Stimulated activated CD4-positive, alpha-beta T cell treated with anti-CD3 and anti-CD28 coated beads, Interleukin-4, amount 100 ng/mL, for 1 hour (primary cell): ENCODE results near the gene CTXN1.
A peak's percentile ranks its signal among the peaks of the same experiment; 100 is the strongest.
"Not testable (repeated sequence)": the region's sequence is repeated elsewhere in the genome, so short reads cannot be mapped to it uniquely, and the experiment has no call there.

Source experiments
- DNase-seq: peaks from one replicate; pipeline ENCODE4 v3.0.0-alpha.2; 2020

Gene CTXN1

DNA sequence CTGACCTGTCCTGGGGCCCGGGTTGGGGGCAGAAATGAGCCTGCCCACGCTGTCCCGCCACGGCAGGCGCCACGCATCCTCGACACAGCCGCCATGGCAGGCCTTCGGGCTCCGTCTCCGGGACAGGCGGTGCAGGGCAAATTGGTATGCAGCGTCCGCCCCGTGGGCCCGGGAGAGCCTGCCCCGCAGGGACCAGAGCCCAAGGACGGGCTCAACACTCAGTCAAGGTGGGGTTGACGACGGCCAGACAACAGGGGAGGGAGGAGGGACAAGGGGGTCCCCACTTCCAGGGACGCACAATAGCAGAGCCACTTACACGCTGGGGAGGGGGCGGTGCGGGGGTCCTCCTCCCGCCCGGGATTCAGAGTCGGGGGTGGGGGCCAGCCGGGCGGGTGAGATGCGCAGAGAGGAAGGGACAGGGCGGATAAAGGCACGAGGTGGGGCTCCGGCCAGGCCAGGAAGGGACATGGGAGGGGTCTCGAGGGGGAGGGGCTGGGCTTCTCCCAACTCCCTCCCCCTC, 1.2 kb downstream of the CTXN1 start:
- DNase-seq = no peak

DNA sequence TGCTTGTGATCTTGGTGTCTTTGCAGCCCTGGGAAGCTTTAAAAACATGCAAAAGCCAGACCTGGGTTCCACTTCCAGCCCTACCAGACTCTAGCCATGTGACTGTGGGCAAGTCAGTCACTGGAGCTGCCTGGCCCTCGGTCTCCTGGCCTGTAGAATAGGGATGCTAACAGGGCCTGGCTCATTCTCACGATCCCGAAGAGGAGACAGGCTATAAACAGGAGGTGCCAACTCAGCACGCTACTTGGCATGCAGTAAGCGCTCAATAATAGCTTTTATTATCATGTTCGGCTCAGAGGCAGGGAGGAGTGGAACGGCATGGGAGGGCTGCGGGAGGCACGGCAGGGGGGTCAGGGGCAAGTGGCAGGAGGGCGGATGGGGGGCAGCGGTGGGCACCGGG, 1.7 kb downstream of the CTXN1 start:
- no peak for DNase-seq

- DNase-seq = no peak
Measured at GRCh38 chr19:7923295-7924191, 2.4 kb downstream of the CTXN1 start.

DNA sequence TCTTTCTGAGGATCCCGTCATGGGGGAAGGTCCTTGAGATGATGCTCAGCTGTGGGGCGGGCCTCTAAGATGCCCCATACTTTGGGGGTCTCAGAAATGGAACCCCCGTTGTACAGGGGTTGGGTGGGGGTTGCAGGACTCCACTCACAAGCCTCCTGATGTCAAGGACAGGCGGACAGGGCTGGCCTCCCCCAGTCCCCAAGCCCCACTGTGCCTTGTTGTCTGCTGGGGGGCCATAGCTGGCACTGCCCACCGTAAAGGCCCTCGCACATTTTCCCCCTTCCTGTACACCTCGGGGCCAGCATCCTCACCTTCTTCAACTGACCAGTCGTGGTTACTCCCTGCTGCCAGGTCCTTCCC, 3.1 kb downstream of the CTXN1 start:
- DNase-seq = no peak

DNA sequence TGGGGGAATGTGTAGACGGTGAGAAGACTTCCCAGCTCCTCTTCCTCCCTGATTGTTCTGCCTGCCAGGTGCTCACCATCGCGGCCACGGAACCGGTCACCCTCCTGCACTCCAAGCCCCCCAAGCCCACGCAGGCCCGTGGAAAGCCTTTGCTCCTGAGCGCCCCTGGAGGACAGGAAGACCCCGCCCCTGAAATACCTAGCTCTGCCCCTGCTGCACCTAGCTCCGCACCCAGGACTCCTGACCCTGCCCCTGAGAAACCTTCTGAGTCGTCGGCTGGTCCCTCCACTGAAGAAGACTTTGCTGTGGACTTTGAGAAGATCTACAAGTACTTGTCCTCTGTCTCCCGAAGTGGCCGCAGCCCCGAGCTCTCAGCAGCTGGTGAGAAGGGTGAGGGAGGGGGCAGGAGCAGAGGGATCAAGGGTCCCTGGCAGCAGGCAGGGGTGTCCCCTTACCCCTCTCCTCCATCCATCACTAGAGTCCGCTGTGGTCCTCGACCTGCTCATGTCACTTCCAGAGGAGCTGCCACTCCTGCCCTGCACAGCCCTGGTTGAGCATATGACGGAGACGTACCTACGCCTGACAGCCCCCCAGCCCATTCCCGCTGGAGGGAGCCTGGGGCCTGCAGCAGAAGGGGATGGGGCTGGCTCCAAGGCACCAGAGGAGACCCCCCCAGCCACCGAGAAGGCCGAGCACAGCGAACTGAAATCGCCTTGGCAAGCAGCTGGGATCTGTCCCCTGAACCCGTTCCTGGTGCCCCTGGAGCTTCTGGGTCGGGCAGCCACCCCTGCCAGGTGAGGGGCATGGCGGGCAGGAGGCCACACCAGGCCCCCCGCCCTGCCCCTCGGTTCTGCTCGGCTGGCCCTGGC, 3.7 kb downstream of the CTXN1 start:
- DNase-seq = no peak

DNA sequence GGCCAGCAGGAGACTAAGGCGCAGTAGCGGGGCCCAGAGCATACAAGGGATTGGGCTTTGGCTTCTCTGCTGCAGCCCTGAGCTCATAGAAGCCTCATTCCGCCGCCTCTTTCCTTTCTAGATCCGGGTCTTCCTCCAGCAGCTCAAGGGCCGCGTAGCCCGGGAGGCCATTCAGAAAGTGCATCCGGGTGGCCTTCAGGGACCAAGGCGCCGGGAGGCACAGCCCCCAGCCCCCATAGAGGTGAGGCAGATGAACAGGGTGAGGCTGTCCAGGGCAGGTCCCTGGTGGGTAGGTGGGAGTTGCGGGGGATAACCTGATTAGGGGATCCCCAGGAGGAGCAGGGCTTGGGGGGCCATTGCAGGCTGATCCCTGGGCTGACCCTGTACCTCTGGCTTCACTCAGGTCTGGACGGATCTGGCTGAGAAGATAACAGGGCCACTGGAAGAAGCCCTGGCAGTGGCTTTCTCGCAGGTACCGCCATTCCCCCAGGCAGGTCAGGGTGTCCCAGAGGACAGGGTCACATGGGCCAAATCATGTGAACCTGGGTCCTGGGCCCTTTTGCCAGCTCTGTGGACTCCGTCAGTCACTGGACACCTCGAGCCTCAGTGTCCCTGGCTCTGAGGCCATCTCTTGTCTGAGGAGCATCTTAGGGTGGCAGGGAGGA, 4.5 kb downstream of the CTXN1 start:
- no peak for DNase-seq

- DNase-seq = peak; percentile 100
Measured at GRCh38 chr19:7920519-7921301, 5.2 kb downstream of the CTXN1 start.

GRCh38 chr19:7919610-7920518, 6.1 kb downstream of the CTXN1 start, which contains the start of gene SNAPC2:
TSS of gene SNAPC2 (plus strand) at chr19:7920338. CDS start at chr19:7920367, 29 bp downstream.
- DNase-seq = peak; percentile 96

DNA sequence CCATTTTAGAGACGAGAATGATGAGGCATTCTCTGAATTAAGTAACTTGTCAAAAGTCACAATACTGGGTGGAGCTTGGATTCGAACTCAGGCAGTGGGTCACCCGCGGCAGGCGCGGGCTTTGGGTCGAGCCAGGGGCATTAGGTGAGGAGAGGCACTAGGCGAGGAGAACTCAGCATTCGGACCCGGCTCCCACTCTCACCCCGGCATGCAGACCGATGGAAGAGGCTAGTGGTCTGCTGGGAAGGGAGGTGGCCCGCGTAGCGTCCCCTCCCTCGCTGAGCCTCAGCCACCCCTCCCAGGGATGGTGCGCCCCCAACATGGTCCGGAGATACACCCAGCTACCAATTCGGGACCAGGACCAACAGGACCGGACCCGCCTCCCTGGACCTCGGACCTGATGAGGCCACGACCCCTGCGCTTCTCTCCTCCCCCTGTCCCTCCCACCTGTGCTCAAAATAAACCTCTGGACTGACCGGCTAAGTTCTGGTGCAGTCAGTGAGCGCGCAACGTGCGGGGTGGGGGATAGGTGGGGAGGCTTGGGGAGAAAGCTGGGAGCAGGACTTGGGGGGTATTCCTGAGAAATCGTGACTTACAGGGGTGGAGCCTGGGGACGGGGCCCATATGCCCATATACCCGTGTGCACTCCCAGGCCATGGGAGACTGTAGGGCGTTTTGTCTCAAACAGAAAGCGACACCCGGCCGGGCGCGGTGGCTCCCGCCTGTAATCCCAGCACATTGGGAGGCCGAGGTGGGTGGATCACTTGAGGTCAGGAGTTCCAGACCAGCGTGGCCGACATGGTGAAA, 7.1 kb downstream of the CTXN1 start:
- no peak for DNase-seq

DNA sequence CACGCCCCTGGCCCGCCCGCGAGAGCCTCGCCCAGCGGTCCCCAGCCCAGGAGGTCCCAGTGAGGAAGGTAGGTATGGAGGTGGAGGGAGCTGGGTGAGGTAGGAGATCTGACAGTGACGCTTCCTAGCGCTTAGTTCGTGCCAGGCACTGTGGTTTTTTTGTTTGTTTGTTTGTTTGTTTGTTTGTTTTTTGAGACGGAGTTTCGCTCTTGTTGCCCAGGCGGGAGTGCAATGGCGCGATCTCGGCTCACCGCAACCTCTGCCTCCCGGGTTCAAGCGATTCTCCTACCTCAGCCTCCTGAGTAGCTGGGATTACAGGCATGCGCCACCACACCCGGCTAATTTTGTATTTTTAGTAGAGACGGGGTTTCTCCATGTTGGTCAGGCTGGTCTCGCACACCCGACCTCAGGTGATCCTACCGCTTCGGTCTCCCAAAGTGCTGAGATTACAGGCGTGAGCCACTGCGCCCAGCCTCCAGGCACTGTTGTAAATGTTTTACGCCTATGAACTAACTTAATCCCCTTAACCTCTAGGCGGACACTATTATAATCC, 7.8 kb downstream of the CTXN1 start:
- not testable (repeated sequence) for DNase-seq

GRCh38 chr19:7917267-7918061, 8.5 kb downstream of the CTXN1 start:
- DNase-seq = peak; percentile 67

DNA sequence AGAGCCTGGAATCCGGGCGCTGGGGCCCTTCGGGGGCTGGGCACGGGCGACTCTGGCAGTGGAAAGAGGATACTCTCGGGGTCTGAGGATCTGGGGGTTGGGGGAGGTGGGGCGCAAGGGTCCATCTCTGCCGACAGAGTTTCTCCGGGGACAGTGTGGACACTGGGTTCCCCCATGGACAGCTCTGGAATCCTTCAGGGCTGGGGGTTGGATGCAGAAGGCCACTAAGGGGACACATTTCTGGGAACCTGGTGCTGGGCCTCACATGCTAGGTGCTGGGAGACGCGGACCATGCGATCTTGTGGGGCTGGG, 9.0 kb downstream of the CTXN1 start:
- DNase-seq = no peak

GRCh38 chr19:7916103-7916954, 9.6 kb downstream of the CTXN1 start:
- DNase-seq = peak; percentile 60

DNA sequence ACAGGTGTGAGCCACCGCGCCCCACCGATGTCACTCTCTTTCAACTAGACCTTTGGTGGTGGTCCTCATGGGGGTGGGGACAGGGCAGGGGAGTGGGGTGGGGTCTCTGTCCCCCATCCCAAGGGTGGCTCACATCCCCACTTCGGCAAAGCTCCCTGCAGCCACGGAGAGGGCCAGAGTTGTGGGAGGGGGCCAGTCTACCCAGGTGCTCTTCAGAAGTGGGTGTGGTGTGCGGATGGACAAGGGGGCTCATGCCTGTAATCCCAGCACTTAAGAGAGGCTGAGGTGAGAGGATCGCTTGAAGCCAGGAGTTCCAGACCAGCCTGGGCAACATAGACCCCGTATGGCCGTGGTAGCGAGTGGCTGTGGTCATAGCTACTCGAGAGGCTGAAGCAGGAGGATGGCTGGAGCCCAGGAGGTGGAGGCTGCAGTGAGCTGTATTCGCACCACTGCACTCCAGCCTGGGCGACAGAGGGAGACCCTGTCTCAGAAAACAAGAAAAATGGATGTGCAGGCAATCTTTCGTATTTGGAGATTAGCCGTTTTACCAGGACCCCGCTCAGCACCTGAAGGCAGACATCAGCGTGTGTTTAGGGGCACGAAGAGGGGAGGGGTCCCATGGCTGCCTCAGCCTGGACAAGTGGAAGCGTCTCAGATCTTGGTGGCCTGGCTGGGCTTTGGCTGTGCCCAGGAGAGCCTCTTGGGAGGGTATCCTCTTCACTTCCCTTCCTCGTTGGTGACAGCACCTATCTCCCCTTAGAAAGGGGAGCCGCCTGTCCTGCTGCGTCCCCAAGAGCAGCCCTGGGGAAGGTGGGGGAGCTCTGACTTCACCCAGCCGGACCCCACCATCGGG, 10.5 kb downstream of the CTXN1 start:
- no peak for DNase-seq

DNA sequence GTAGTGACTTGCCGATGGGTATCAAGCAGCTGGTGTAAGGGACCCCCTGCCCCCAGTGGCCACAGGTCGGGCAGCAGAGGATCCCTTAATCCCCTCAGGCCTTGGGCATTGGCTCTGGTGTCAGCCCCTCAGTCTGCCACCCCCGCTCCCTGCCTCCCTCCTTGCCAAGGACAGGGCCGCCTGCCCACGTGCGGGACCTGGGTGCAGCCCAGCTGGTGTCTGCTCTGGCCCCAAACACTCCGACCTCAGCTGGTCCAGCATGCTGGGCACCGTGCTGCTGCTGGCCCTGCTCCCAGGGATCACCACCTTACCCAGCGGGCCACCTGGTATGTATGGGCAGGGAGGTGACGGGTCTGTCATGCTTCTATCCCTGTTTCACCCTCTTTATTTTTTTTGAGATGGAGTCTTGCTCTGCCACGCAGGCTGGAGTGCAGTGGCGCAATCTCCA, 11.3 kb downstream of the CTXN1 start, which contains the start of gene TGFBR3L:
TSS of gene TGFBR3L (plus strand) at position 233 of the 448 bp plus-strand sequence.
- no peak for DNase-seq

GRCh38 chr19:7914099-7914498, 11.8 kb downstream of the CTXN1 start:
- DNase-seq = no peak

GRCh38 chr19:7913652-7914051, 12.3 kb downstream of the CTXN1 start:
- no peak for DNase-seq
